Measurements from ENCODE around the gene SART3. TPM values are rescaled to one million over a fixed set of nuclear protein-coding genes. Genes with fewer than 3 reads are reported as not detected.
"Not testable (repeated sequence)": the region's sequence is repeated elsewhere in the genome, so short reads cannot be mapped to it uniquely, and the experiment has no call there.

Gene SART3
- total RNA-seq, 4 donors from 2014 or later, result 37.0 to 68.7 (median 48.2) TPM

DNA sequence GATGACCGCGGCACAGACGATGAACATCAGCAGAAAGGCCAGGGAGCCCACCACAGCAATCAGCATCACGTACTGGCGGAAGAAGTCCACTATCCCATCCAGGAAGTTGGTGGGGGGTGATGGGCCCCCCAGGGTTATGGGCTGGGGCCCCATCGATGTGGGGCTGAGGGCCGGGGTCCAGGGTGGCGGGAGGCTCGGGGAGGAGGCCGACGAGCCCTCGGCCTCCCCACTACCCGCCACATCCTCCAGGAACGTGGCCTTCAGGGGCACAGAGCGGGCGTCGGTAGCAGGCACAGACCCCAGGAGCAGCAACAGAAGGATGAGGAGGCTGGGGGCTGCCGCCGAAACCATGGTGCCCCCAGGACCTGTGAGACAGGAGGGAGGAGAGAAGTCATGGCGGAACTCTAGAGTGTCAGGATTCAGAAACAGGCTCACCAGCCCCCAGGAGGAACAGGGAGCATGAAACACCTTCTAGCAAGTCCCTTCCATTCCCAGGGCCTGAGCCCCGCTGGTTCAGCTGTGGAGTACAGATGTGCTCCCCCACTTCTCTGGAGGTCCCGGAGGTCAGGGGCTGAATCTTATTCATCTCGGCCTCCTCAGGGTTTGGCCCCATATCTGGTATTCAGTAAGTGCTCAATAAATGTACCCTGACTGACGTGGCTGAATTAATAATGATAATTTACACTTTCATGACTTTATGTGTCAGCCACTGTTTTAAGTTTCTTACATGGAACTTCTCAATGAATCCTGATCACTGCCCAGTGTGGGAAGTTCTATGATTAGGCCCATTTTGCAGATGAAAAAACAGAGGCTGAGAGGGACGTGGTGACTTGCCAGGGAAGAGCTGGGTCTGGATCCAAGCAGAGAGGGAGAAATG lies 31.3 kb upstream of the SART3 start:
- 83 to 94% methylated on average over 6 to 10 of the region's 25 CpGs for WGBS, 2 donors
- intact Hi-C loops (cut with DNase I), result no loop called here
- no peak for DNase-seq
- Histone ChIP-seq H3K27ac (no peak overlapping the region), H3K4me3 (no peak overlapping the region), H3K4me1 (peaks cover 4 to 19% (median 5%) of the 10 kb centered on the region in 3 donors), H3K36me3 (no peaks in the 10 kb centered on the region), H3K9me3 (no peaks in the 10 kb centered on the region), H3K27me3 (peaks cover 0 to 10% (median 0%) of the 10 kb centered on the region in 4 donors)
- TF ChIP-seq, protein P1, sequence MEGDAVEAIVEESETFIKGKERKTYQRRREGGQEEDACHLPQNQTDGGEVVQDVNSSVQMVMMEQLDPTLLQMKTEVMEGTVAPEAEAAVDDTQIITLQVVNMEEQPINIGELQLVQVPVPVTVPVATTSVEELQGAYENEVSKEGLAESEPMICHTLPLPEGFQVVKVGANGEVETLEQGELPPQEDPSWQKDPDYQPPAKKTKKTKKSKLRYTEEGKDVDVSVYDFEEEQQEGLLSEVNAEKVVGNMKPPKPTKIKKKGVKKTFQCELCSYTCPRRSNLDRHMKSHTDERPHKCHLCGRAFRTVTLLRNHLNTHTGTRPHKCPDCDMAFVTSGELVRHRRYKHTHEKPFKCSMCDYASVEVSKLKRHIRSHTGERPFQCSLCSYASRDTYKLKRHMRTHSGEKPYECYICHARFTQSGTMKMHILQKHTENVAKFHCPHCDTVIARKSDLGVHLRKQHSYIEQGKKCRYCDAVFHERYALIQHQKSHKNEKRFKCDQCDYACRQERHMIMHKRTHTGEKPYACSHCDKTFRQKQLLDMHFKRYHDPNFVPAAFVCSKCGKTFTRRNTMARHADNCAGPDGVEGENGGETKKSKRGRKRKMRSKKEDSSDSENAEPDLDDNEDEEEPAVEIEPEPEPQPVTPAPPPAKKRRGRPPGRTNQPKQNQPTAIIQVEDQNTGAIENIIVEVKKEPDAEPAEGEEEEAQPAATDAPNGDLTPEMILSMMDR (IDR thresholded peaks at IDR 0.05), result no peak
- no peak for TF ChIP-seq POLR2A (IDR thresholded peaks at IDR 0.05)

DNA sequence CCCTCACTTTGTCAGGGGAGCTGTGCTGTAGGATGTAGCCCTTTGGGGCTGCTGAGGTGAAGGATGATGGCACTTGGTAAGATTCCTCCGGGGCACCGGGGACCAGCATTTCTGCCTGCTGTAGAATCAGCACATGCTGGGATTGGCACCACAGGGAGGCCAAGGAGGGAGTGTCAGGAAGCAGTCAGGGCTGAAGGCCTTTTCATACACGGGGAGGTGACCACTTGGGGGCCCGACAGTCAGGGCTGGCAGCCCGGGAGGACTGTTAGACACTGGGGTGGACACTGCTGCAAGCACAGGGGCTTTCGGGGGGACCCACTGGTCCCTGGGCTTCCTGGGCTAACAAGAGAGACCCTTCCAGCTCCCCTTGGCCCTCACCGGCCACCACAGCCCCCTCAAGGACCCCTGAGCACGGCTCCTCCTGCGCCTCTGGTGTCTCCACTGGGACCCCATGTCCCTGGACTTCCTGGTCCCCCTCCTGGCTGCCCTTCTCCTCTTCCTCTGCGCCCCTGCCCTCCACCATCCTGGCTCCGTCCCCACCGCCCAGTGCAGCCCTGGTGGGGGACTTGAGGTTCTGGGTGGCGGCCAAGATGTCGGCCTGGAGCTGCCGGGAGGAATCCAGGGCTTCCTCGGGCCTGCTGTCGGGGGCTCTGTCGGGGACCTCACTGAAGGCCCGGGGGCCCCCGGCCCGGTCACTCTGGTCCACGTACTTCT lies 30.5 kb upstream of the SART3 start:
- intact Hi-C loops (cut with DNase I), result no loop called here
- no peak overlapping the region for H3K4me3 ChIP-seq
- WGBS, 2 donors, result 89 to 93% methylated on average over 7 to 8 of the region's 22 CpGs
- H3K36me3 ChIP-seq, result no peaks in the 10 kb centered on the region
- peaks cover 0 to 10% (median 0%) of the 10 kb centered on the region in 4 donors for H3K27me3 ChIP-seq
- no peak for DNase-seq
- no peak overlapping the region for H3K27ac ChIP-seq
- peaks cover 4 to 14% (median 5%) of the 10 kb centered on the region in 3 donors for H3K4me1 ChIP-seq
- no peak for TF ChIP-seq POLR2A (IDR thresholded peaks at IDR 0.05)
- TF ChIP-seq, protein P1 (IDR thresholded peaks at IDR 0.05), result no peak
- H3K9me3 ChIP-seq, result no peaks in the 10 kb centered on the region

DNA sequence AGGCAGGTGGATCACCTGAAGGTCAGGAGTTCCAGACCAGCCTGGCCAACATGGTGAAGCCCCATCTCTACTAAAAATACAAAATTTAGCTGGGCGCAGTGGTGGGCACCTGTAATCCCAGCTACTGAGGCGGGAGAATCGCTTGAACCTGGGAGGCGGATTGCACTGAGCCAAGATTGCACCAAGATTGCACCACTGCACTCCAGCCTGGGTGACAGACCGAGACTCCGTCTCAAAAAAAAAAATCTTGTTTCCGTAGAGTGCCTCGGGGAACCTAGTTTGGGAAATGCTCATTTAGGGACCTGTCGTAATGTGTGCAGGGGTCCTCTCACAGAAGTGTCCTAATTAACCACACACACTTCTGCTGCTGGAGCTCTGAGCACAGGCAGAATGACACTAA lies 29.5 kb upstream of the SART3 start:
- DNase-seq; H3K27ac ChIP-seq; intact Hi-C loops (cut with DNase I); H3K4me3 ChIP-seq; H3K9me3 ChIP-seq; H3K36me3 ChIP-seq: not testable (repeated sequence)
- Histone ChIP-seq H3K27me3 (peaks cover 0 to 10% (median 0%) of the 10 kb centered on the region in 4 donors), H3K4me1 (peaks cover 4 to 14% (median 5%) of the 10 kb centered on the region in 3 donors)
- 89 to 95% methylated on average over 7 of the region's 9 CpGs for WGBS, 2 donors

DNA sequence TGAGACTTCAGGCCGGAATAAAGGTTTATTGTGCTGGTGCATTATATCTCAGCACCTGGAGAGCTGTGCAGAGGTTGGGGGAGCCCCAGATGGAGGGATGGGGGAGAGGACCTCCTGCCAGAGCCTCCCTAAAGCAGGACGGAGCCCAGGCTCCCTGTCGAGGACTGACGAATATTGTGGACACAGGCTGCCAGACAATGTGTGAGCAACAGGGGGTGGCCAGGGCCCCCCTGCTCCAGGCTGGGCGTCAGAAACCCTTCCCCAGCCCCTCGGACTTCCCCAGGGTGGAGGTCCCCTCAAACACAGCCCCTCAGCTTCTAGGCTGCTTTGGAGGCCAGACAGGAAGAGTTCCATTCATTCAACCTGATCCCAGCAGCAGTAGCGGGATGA lies 28.9 kb upstream of the SART3 start:
- DNase-seq, result no peak
- H3K4me1 ChIP-seq, result peaks cover 4 to 14% (median 5%) of the 10 kb centered on the region in 3 donors
- H3K9me3 ChIP-seq, result no peaks in the 10 kb centered on the region
- H3K36me3 ChIP-seq, result no peaks in the 10 kb centered on the region
- intact Hi-C loops (cut with DNase I), result no loop called here
- 33 to 100% methylated on average over 1 of the region's 7 CpGs for WGBS, 2 donors
- peaks cover 0 to 10% (median 0%) of the 10 kb centered on the region in 4 donors for H3K27me3 ChIP-seq
- no peak overlapping the region for H3K27ac ChIP-seq
- TF ChIP-seq POLR2A (IDR thresholded peaks at IDR 0.05), result no peak
- TF ChIP-seq, protein P1 (IDR thresholded peaks at IDR 0.05), result no peak
- H3K4me3 ChIP-seq, result no peak overlapping the region

DNA sequence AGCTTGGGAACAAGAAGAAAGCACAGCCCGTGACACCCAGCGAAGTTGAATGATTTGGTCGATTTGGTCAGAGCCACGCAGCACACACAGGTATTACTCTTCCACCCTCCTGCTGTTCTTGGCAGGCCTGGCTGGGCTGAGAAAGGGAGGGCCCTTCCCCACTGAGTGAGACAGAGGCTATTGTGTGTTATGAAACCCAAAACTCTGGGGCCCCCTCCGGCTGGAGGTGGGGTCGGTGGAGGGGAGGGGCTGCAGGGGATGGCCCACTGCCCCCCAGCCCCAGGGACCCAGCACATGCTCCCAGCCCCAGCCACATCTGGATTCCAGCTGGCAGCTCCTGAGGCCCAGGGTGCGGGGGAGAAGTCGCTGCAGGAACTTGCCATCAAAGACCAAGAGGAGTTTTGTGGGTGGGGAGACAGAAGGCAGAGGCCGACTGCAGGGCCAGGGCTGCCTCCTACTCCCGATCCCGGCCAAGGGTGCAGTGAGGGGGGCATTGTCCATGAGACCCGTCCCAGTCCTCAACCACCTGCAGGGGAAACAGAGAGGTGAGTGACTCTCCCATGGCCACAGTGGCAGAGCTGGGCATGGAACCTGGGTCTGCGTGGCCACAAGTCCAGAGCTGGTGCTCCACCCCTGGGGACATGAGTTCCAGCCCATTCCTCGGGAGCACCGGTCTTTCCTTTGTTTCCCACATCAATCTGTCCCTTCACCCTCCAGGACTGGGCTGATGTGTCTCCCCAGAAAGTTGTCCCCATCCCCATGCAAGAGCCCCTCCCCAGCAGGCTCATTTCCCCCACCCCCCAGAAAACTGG lies 28.3 kb upstream of the SART3 start:
- no peak overlapping the region for H3K27ac ChIP-seq
- intact Hi-C loops (cut with DNase I), result no loop called here

More for the DNA sequence above, 28.3 kb upstream of the SART3 start:
- H3K27me3 ChIP-seq, result peaks cover 0 to 10% (median 0%) of the 10 kb centered on the region in 4 donors
- H3K9me3 ChIP-seq, result no peaks in the 10 kb centered on the region
- H3K4me1 ChIP-seq, result peaks cover 4 to 14% (median 5%) of the 10 kb centered on the region in 3 donors
- no peaks in the 10 kb centered on the region for H3K36me3 ChIP-seq
- no peak overlapping the region for H3K4me3 ChIP-seq
- 24 to 43% methylated on average over 7 to 12 of the region's 15 CpGs for WGBS, 2 donors
- DNase-seq, result no peak
- no peak for TF ChIP-seq POLR2A (IDR thresholded peaks at IDR 0.05)
- TF ChIP-seq, protein P1 (IDR thresholded peaks at IDR 0.05), result no peak

Measured in esophagus squamous epithelium (tissue), 5 donors.